ENCODE measurements around the gene PCDHGB2. TPM values are rescaled to one million over a fixed set of nuclear protein-coding genes. Genes with fewer than 3 reads are reported as not detected.

The PCDHGB2 gene
- total RNA-seq, 4 donors from 2014 or later = 9.2 to 14.0 (median 10.4) TPM

DNA sequence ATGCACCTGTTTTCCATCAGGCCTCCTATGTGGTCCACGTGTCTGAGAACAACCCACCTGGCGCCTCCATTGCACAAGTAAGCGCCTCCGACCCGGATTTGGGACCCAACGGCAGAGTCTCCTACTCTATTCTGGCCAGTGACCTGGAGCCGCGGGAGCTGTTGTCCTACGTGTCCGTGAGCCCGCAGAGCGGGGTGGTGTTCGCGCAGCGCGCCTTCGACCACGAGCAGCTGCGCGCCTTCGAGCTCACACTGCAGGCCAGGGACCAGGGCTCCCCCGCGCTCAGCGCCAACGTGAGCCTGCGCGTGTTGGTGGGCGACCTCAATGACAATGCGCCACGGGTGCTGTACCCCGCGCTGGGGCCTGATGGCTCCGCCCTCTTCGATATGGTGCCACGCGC lies 8.2 kb upstream of the PCDHGB2 start:
- peaks cover 0 to 99% (median 44%) of the 10 kb centered on the region in 4 donors for H3K9me3 ChIP-seq
- TF ChIP-seq POLR2A (IDR thresholded peaks at IDR 0.05) = no peak
- TF ChIP-seq, protein P1, sequence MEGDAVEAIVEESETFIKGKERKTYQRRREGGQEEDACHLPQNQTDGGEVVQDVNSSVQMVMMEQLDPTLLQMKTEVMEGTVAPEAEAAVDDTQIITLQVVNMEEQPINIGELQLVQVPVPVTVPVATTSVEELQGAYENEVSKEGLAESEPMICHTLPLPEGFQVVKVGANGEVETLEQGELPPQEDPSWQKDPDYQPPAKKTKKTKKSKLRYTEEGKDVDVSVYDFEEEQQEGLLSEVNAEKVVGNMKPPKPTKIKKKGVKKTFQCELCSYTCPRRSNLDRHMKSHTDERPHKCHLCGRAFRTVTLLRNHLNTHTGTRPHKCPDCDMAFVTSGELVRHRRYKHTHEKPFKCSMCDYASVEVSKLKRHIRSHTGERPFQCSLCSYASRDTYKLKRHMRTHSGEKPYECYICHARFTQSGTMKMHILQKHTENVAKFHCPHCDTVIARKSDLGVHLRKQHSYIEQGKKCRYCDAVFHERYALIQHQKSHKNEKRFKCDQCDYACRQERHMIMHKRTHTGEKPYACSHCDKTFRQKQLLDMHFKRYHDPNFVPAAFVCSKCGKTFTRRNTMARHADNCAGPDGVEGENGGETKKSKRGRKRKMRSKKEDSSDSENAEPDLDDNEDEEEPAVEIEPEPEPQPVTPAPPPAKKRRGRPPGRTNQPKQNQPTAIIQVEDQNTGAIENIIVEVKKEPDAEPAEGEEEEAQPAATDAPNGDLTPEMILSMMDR (IDR thresholded peaks at IDR 0.05) = no peak
- WGBS, 2 donors = 44 to 49% methylated on average over 6 to 8 of the region's 36 CpGs
- H3K27ac ChIP-seq = no peak overlapping the region
- no peak overlapping the region for H3K4me3 ChIP-seq
- DNase-seq (ENCODE audit: low spot score in 2 of 2) = no peak
- H3K4me1 ChIP-seq = no peaks in the 10 kb centered on the region
- H3K27me3 ChIP-seq = no peaks in the 10 kb centered on the region
- H3K36me3 ChIP-seq = peaks cover 0 to 36% (median 0%) of the 10 kb centered on the region in 3 donors

DNA sequence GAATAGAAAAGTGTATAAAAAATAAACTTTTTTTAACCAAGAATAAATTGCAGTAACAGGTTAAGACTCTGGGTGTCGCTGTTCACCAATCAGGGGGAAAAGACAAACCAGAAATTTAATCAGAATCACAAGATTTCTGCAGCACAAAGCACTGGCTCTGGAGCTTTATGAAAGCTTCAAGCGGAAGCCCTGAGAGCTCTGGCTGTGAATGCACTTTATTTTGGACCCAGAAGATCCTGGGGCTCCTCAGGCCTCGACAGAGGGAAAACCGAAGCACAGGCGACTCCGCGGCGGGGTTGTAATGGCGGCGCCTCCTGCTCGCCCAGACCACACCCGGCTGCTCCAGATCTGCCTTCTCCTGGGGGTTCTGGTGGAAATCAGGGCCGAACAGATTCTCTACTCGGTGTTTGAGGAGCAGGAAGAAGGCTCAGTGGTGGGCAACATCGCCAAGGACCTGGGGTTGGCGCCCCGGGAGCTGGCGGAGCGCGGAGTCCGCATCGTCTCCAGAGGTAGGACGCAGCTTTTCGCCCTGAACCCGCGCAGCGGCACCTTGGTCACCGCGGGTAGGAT lies 4.8 kb upstream of the PCDHGB2 start, which contains the start of gene PCDHGA4:
Gene PCDHGA4, plus strand, starts transcription at position 122 of the 570 bp plus-strand sequence. Its CDS starts 87 bp downstream, at position 209.
- Histone ChIP-seq H3K36me3 (peaks cover 0 to 40% (median 0%) of the 10 kb centered on the region in 3 donors), H3K4me1 (no peaks in the 10 kb centered on the region), H3K9me3 (peaks cover 0 to 99% (median 42%) of the 10 kb centered on the region in 4 donors), H3K4me3 (peak within 1 kb of the TSS in 2 of 4 donors; percentile 9 to 43), H3K27ac (no peak within 1 kb of the TSS), H3K27me3 (no peaks in the 10 kb centered on the region)
- no peak for TF ChIP-seq POLR2A (IDR thresholded peaks at IDR 0.05)
- TF ChIP-seq, protein P1 (IDR thresholded peaks at IDR 0.05) = peak in 4 of 5 experiments; percentile 13 to 27 (median 18)
- TF ChIP-seq EP300 (IDR thresholded peaks at IDR 0.05) = no peak
- 15 to 24% methylated on average over 29 of the region's 29 CpGs for WGBS, 2 donors
- DNase-seq (ENCODE audit: low spot score in 2 of 2) = no peak

DNA sequence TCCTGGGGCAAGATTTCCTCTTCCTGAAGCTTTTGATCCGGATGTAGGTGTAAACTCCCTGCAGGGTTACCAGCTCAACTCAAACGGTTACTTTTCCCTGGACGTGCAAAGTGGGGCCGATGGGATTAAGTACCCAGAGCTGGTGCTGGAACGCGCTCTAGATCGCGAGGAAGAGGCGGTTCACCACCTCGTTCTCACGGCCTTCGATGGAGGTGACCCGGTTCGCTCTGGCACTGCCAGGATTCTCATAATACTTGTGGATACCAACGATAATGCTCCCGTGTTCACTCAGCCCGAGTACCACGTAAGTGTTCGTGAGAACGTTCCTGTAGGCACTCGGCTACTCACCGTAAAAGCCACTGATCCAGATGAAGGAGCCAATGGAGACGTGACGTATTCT lies 4.2 kb upstream of the PCDHGB2 start:
- Histone ChIP-seq H3K4me1 (no peaks in the 10 kb centered on the region), H3K9me3 (peaks cover 0 to 99% (median 44%) of the 10 kb centered on the region in 4 donors), H3K36me3 (peaks cover 0 to 37% (median 0%) of the 10 kb centered on the region in 3 donors), H3K27ac (no peak overlapping the region), H3K4me3 (no peak overlapping the region), H3K27me3 (no peaks in the 10 kb centered on the region)
- TF ChIP-seq POLR2A (IDR thresholded peaks at IDR 0.05) = no peak
- 59% methylated on average over 24 of the region's 24 CpGs for whole genome bisulfite sequencing, 2 donors
- no peak for DNase-seq (ENCODE audit: low spot score in 2 of 2)

DNA sequence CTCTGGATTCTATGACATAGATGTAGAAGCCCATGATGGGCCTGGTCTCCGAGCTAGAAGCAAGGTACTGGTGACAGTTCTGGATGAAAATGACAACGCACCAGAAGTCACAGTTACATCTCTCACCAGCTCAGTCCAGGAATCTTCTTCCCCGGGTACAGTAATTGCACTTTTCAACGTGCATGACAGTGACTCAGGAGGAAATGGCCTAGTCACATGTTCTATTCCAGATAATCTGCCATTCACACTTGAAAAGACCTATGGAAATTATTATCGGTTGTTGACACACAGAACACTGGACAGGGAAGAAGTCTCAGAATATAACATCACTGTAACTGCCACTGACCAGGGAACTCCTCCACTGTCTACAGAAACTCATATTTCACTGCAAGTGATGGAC lies 3.7 kb upstream of the PCDHGB2 start:
- no peak overlapping the region for H3K27ac ChIP-seq
- no peaks in the 10 kb centered on the region for H3K4me1 ChIP-seq
- DNase-seq (ENCODE audit: low spot score in 2 of 2) = no peak
- no peaks in the 10 kb centered on the region for H3K27me3 ChIP-seq
- H3K36me3 ChIP-seq = peaks cover 0 to 38% (median 0%) of the 10 kb centered on the region in 3 donors
- TF ChIP-seq POLR2A (IDR thresholded peaks at IDR 0.05) = no peak
- no peak for TF ChIP-seq EP300 (IDR thresholded peaks at IDR 0.05)
- TF ChIP-seq, protein P1 (IDR thresholded peaks at IDR 0.05) = no peak
- 74 to 75% methylated on average over 5 of the region's 5 CpGs for WGBS, 2 donors
- H3K9me3 ChIP-seq = peaks cover 0 to 99% (median 46%) of the 10 kb centered on the region in 4 donors
- H3K4me3 ChIP-seq = no peak overlapping the region

DNA sequence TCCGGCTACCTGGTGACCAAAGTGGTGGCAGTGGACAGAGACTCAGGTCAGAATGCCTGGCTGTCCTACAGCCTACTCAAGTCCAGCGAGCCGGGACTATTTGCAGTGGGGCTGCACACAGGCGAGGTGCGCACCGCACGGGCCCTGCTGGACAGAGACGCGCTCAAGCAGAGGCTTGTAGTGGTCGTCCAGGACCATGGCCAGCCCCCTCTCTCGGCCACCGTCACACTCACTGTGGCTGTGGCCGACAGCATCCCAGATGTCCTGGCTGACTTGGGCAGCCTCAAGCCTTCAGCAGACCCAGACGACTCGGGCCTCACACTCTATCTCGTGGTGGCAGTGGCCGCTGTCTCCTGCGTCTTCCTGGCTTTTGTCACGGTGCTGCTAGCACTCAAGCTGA lies 2.8 kb upstream of the PCDHGB2 start:
- TF ChIP-seq, protein P1 (IDR thresholded peaks at IDR 0.05) = no peak
- TF ChIP-seq EP300 (IDR thresholded peaks at IDR 0.05) (no peak), POLR2A (IDR thresholded peaks at IDR 0.05) (no peak)
- Histone ChIP-seq H3K27ac (no peak overlapping the region), H3K4me1 (no peaks in the 10 kb centered on the region), H3K36me3 (peaks cover 0 to 44% (median 0%) of the 10 kb centered on the region in 3 donors), H3K27me3 (no peaks in the 10 kb centered on the region), H3K4me3 (no peak overlapping the region), H3K9me3 (peaks cover 0 to 99% (median 47%) of the 10 kb centered on the region in 4 donors)
- WGBS, 2 donors = 52 to 53% methylated on average over 16 of the region's 19 CpGs
- DNase-seq (ENCODE audit: low spot score in 2 of 2) = no peak

Data from tibial nerve (tissue), 4 donors.